Inflammatory macrophage treated with lipopolysaccharide for 4 hours (primary cell): ENCODE results near the gene SCLY.
A peak's percentile ranks its signal among the peaks of the same experiment; 100 is the strongest.
"Not testable (repeated sequence)": the region's sequence is repeated elsewhere in the genome, so short reads cannot be mapped to it uniquely, and the experiment has no call there.

ENCODE experiments used
- DNase-seq: peaks from one replicate; pipeline ENCODE4 v3.0.0-alpha.2; 2020

The SCLY gene

GRCh38 chr2:238042849-238043584 is 17.8 kb upstream of the SCLY start:
- no peak for DNase-seq

- no peak for DNase-seq
These were observed 16.9 kb upstream of the SCLY start for GRCh38 chr2:238043851-238044250.

GRCh38 chr2:238045575-238045974 is 15.2 kb upstream of the SCLY start:
- DNase-seq = no peak

- no peak for DNase-seq
These were observed 14.0 kb upstream of the SCLY start for GRCh38 chr2:238046725-238047270.

- no peak for DNase-seq
These were observed 7.5 kb upstream of the SCLY start for GRCh38 chr2:238053191-238053776.

GRCh38 chr2:238055841-238056240 is 5.0 kb upstream of the SCLY start:
- no peak for DNase-seq

- not testable (repeated sequence) for DNase-seq
These were observed 2.9 kb upstream of the SCLY start for GRCh38 chr2:238057696-238058575.

GRCh38 chr2:238059505-238059904 is 1.3 kb upstream of the SCLY start:
- DNase-seq = no peak

GRCh38 chr2:238060096-238060541 is 682 bp upstream of the SCLY start:
- DNase-seq = no peak

GRCh38 chr2:238061315-238062202 is 758 bp downstream of the SCLY start:
- peak; percentile 9 for DNase-seq

- no peak for DNase-seq
These were observed 2.8 kb downstream of the SCLY start for GRCh38 chr2:238063414-238064189.

GRCh38 chr2:238064376-238064775 is 3.6 kb downstream of the SCLY start:
- DNase-seq = no peak

GRCh38 chr2:238065071-238065846 is 4.5 kb downstream of the SCLY start:
- DNase-seq = no peak

GRCh38 chr2:238066218-238066617 is 5.4 kb downstream of the SCLY start:
- DNase-seq = no peak

- DNase-seq = not testable (repeated sequence)
These were observed 5.9 kb downstream of the SCLY start for GRCh38 chr2:238066718-238067117.

GRCh38 chr2:238067939-238068338 is 7.1 kb downstream of the SCLY start:
- DNase-seq = no peak

GRCh38 chr2:238069021-238069709 is 8.4 kb downstream of the SCLY start:
- DNase-seq = no peak

GRCh38 chr2:238069877-238070276 is 9.1 kb downstream of the SCLY start:
- DNase-seq = no peak

GRCh38 chr2:238075397-238075796 is 14.6 kb downstream of the SCLY start:
- no peak for DNase-seq

GRCh38 chr2:238077292-238077691 is 16.5 kb downstream of the SCLY start:
- no peak for DNase-seq
